Measurements from ENCODE around the gene NPR2.
A peak's percentile ranks its signal among the peaks of the same experiment; 100 is the strongest.

The NPR2 gene

DNA sequence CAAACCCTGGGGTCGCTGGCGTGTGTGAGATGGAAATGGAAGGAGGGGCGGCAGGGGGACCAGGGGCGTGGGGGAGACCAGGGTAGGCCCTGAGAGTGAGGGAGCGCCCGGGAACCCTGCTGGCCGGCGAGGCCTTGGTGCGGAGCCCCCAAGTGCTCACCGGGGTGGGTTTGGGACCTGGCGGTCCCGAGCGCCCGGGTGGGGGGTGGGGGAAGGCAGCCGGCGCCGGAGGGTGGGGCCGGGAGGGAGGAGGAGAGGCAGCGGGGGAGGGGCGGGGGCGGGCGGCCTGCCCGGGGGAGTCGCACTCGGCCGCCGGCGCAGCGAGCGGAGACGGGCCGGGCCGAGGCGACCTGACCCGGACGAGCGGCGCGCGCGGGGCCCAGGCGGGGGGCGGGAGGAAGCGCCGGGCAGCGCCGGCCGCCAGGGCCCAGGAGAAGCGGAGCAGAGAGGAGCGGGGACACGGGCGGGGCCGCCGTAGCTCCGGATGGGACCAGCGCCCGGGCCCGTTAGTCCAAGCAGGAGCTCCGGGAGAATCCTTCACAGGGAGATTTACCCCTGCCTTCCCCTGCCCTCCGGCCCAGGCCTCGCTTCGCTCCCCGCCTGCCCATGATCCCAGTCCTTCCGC, at the start of gene NPR2:
TSS of gene NPR2 (plus strand) at position 295 of the 625 bp plus-strand sequence. CDS start 818 bp downstream, outside the sequence.
- H3K27ac ChIP-seq: peak within 1 kb of the TSS; percentile 68
- no peak for DNase-seq (ENCODE audit: low spot score)
- TF ChIP-seq CTCF (conservative IDR thresholded peaks at IDR 0.05; ENCODE audit: low read depth): no peak
- POLR2A ChIA-PET (ENCODE audit: low non-redundant PET): no interaction called here
- CTCF ChIA-PET: no interaction called here

DNA sequence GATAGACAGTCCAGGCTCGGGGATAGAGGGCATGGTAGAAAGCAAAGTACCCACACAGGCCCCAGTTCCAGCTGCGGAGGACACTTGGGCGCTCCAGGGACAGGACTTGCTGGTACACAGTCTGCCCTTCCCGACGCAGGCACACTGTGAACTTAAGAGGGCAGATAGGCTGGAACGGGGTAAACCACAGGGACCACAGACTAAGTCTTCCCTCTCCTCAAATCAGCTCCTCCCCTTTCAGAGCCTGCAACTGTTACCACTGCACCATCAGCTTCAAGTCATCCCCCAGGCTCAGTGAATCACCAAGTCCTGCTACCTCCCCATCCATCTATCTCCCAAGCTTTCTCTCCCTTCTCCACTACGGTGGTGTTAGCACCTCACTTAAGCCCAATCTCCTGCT, 49.7 kb upstream of the NPR2 start:
- POLR2A ChIA-PET (ENCODE audit: low non-redundant PET): no interaction called here
- CTCF ChIA-PET: interaction anchor here (1.8 kb wide), 1 partner anchor 15 kb away, joined by 6 read pairs; no protein-coding TSS in a partner anchor
- no peak for DNase-seq (ENCODE audit: low spot score)
- peak overlapping the region; percentile 5; the same call in 1 of the 2 replicates for H3K27ac ChIP-seq
- no peak for TF ChIP-seq CTCF (conservative IDR thresholded peaks at IDR 0.05; ENCODE audit: low read depth)

DNA sequence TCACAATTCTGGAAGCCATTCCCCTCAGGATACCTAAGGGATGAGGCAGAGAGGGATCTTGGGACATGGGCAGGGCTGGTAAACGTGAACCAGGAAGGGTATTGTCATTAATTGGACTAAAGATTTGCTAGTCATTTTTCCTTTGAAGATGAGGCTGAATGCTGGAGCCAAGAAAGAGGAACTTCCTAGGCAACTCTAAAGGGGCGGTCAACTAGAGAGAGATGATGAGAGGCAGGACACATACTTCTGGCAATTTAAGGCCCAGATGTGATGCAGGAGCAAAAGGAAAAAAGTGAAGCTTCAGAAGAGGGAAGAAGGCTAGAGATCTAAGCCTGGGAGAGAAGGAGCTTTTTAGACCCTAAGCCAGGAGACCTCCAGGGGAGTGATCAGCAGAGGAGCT, 47.9 kb upstream of the NPR2 start:
- CTCF ChIA-PET: interaction anchor here (0.5 to 1.4 kb wide), 3 partner anchors 8 to 14 kb away, joined by 3 to 6 read pairs (median 4); no protein-coding TSS in a partner anchor
- no peak for TF ChIP-seq CTCF (conservative IDR thresholded peaks at IDR 0.05; ENCODE audit: low read depth)
- POLR2A ChIA-PET (ENCODE audit: low non-redundant PET): no interaction called here
- no peak for DNase-seq (ENCODE audit: low spot score)
- no peak overlapping the region for H3K27ac ChIP-seq

DNA sequence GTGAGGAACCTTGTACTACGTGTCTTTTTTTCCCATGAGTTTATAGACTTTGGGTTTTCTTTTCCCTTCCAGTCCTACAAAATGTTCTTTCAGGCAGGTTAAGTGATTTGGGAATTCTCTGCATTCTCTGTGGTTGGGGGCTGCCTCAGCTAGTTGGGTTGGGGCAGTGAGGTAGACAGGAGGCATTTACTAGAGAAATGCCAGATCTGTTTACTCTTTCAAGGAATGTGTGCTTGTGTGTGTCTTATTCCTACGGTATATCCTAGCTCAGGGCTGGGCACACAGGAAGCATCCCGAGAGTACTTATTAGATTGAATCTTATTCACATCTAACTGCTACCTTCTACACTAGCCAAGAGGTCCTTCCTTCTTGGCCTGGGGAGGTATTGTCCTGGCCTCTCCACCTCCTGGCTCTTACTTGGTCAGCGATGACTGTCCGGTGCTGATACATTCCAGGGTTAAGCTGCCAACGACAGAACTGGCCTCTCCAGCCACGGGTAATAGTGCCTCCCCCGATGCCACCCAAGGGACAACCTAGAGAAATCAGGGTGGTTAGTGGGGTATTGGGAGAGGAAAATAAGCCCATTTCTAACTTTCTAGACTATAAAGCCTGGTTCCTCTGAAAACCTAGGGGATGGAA, 47.4 kb upstream of the NPR2 start:
- TF ChIP-seq CTCF (conservative IDR thresholded peaks at IDR 0.05; ENCODE audit: low read depth): no peak
- POLR2A ChIA-PET (ENCODE audit: low non-redundant PET): no interaction called here
- CTCF ChIA-PET: interaction anchor here (0.5 to 1.6 kb wide), 6 partner anchors 8 to 821 kb away, joined by 3 to 7 read pairs (median 4); no protein-coding TSS in a partner anchor
- no peak for DNase-seq (ENCODE audit: low spot score)
- H3K27ac ChIP-seq: no peak overlapping the region

- POLR2A ChIA-PET (ENCODE audit: low non-redundant PET): no interaction called here
- no peak for TF ChIP-seq CTCF (conservative IDR thresholded peaks at IDR 0.05; ENCODE audit: low read depth)
- H3K27ac ChIP-seq: no peak overlapping the region
- DNase-seq (ENCODE audit: low spot score): no peak
- CTCF ChIA-PET: interaction anchor here (0.6 to 1.6 kb wide), 3 partner anchors 9 to 294 kb away, joined by 3 to 7 read pairs (median 5); no protein-coding TSS in a partner anchor
Observed at GRCh38 chr9:35745569-35745968, 45.8 kb upstream of the NPR2 start.

GRCh38 chr9:35746583-35746982, 44.8 kb upstream of the NPR2 start:
- 0 out of 2 replicates have a peak overlapping the region, but pooled peaks have one; percentile 9 for H3K27ac ChIP-seq
- no peak for TF ChIP-seq CTCF (conservative IDR thresholded peaks at IDR 0.05; ENCODE audit: low read depth)
- CTCF ChIA-PET: interaction anchor here (0.6 to 0.9 kb wide), 2 partner anchors 11 to 87 kb away, joined by 3 to 5 read pairs; no protein-coding TSS in a partner anchor
- POLR2A ChIA-PET (ENCODE audit: low non-redundant PET): no interaction called here
- no peak for DNase-seq (ENCODE audit: low spot score)
